WTC11 (cell line): ENCODE measurements around the gene SELENOH. TPM values are rescaled to one million over a fixed set of nuclear protein-coding genes. Genes with fewer than 3 reads are reported as not detected.
A peak's percentile ranks its signal among the peaks of the same experiment; 100 is the strongest.

Experiments
- ATAC-seq: fragments of 200-7000 bp; cut with Tn5 transposase; 2 replicates; pipeline ENCODE4 v1.10.0; 2021; ENCODE audit warnings: mild to moderate bottlenecking, moderate library complexity
- CTCF ChIA-PET: fragments of 300-600 bp; sonication (Branson Sonifier 250); formaldehyde crosslinking; loops from one replicate; lab custom pipeline; 2021; ENCODE audit warnings: antibody characterized with exemption; lab: Charles Lee
- POLR2A ChIA-PET: fragments of 350-600 bp; sonication (Branson Sonifier 250); formaldehyde crosslinking; loops from one replicate; lab custom pipeline; 2021; ENCODE audit warnings: antibody characterized with exemption; lab: Charles Lee
- DNase-seq: peaks from one replicate; pipeline ENCODE4 v3.0.0; 2021; ENCODE audit warnings: low spot score
- H3K27ac Mint-ChIP-seq: 2 replicates; pipeline ENCODE4 v1.8.0; 2021; ENCODE audit warnings: mixed read lengths
- H3K27me3 Mint-ChIP-seq: 2 replicates; pipeline ENCODE4 v1.8.0; 2021; ENCODE audit warnings: low read depth, mild to moderate bottlenecking, moderate library complexity, mixed read lengths
- H3K36me3 Mint-ChIP-seq: 2 replicates; pipeline ENCODE4 v1.8.0; 2021; ENCODE audit warnings: mixed read lengths
- H3K4me1 Mint-ChIP-seq: 2 replicates; pipeline ENCODE4 v1.8.0; 2022; ENCODE audit warnings: mixed read lengths
- H3K4me3 Mint-ChIP-seq: 2 replicates; pipeline ENCODE4 v1.8.0; 2021; ENCODE audit warnings: mild to moderate bottlenecking, moderate library complexity, mixed read lengths
- H3K9me3 Mint-ChIP-seq: 2 replicates; pipeline ENCODE4 v1.8.0; 2021; ENCODE audit warnings: mixed read lengths
- ATF2 ChIP-seq: sonication (generic); formaldehyde crosslinking; IDR thresholded peaks from 2 replicates; pipeline ENCODE4 v1.8.1; 2022; ENCODE audit warnings: low read depth, missing genetic modification reagents, borderline replicate concordance
- HMGXB4 ChIP-seq: sonication (generic); formaldehyde crosslinking; IDR thresholded peaks from 2 replicates; pipeline ENCODE4 v1.8.1; 2023; ENCODE audit warnings: mild to moderate bottlenecking, moderate library complexity, missing genetic modification reagents
- NR2C2 ChIP-seq: sonication (generic); formaldehyde crosslinking; IDR thresholded peaks from 2 replicates; pipeline ENCODE4 v1.8.0; 2022; ENCODE audit warnings: mild to moderate bottlenecking, missing genetic modification reagents
- SMAD3 ChIP-seq: sonication (generic); formaldehyde crosslinking; IDR thresholded peaks from 2 replicates; pipeline ENCODE4 v1.8.0; 2022; ENCODE audit warnings: missing genetic modification reagents, mild to moderate bottlenecking, borderline replicate concordance
- TEAD1 ChIP-seq: sonication (generic); formaldehyde crosslinking; IDR thresholded peaks from 2 replicates; pipeline ENCODE4 v1.8.0; 2022; ENCODE audit warnings: mild to moderate bottlenecking, missing genetic modification reagents
- ZBTB43 ChIP-seq: sonication (generic); formaldehyde crosslinking; IDR thresholded peaks from 2 replicates; pipeline ENCODE4 v1.8.1; 2023; ENCODE audit warnings: mild to moderate bottlenecking, missing genetic modification reagents
- ZMAT4 ChIP-seq: fragments of 250-450 bp; sonication (Bioruptor Pico); IDR thresholded peaks from 2 replicates; pipeline ENCODE4 v1.9.0; 2021; ENCODE audit warnings: mild to moderate bottlenecking
- ZNF219 ChIP-seq: sonication (generic); formaldehyde crosslinking; IDR thresholded peaks from 2 replicates; pipeline ENCODE4 v1.8.0; 2023; ENCODE audit warnings: missing genetic modification reagents, mild to moderate bottlenecking, borderline replicate concordance
- ZNF396 ChIP-seq: fragments of 250-450 bp; sonication (Bioruptor Pico); IDR thresholded peaks from 2 replicates; pipeline ENCODE4 v1.8.0; 2021; ENCODE audit warnings: mild to moderate bottlenecking, moderate library complexity, borderline replicate concordance
- total RNA-seq: library from RNA; stranded (reverse); gene quantifications from 3 replicates; pipeline ENCODE4 v1.2.3, GENCODE V29; 2021
- TF ChIP-seq, protein P1 (sequence below): fragments of 250-450 bp; sonication (Bioruptor Pico); IDR thresholded peaks from 2 replicates; pipeline ENCODE4 v2.1.2; 2022; ENCODE audit warnings: mild to moderate bottlenecking, moderate library complexity
- TF ChIP-seq, protein P2 (sequence below): sonication (generic); formaldehyde crosslinking; IDR thresholded peaks from 2 replicates; pipeline ENCODE4 v1.8.1; 2022; ENCODE audit warnings: low read depth, mild to moderate bottlenecking, moderate library complexity, missing genetic modification reagents, borderline replicate concordance
- TF ChIP-seq, protein P3 (sequence below): sonication (generic); formaldehyde crosslinking; conservative IDR thresholded peaks from 2 replicates; pipeline ENCODE4 v1.8.1; 2023; ENCODE audit warnings: mild to moderate bottlenecking, low read depth, missing genetic modification reagents, moderate library complexity
- TF ChIP-seq, protein P4 (sequence below): sonication (generic); formaldehyde crosslinking; IDR thresholded peaks from 2 replicates; pipeline ENCODE4 v1.8.1; 2023; ENCODE audit warnings: mild to moderate bottlenecking, missing genetic modification reagents

SELENOH gene
- total RNA-seq, 1 experiment from 2014 or later, result 251 TPM

DNA sequence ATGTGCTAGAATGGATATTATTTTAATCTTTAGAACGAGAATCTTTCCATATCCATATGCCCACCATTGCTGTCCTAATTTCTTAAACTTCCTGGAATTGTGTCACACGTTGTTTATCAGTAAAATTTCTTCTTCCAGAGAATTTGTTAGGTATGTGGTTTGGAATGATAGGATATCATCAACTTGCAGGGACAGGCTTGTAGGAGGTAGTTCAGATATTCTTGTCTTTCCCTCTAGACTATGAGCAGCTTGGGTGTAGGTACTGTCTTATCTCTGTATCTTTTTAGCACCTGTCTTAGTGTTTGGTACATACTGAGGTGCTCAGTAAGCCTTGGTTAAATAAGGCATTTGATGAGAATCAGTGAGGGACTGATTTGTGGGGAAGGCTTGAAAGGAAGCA lies 23.7 kb downstream of the SELENOH start:
- Mint-ChIP-seq H3K36me3 (peaks cover 26% of the 10 kb centered on the region), H3K9me3 (peaks cover 5% of the 10 kb centered on the region), H3K4me3 (peak overlapping the region; percentile 99), H3K27ac (peak overlapping the region; percentile 82), H3K27me3 (no peaks in the 10 kb centered on the region), H3K4me1 (peaks cover 49% of the 10 kb centered on the region)
- ChIA-PET CTCF (interaction anchor here (1.0 to 8.0 kb wide), 6 partner anchors 13 to 307 kb away, joined by 3 to 110 read pairs (median 12); partner anchors contain the start of genes BTBD18 and SELENOH), POLR2A (interaction anchor here (1.6 to 8.2 kb wide), 2 partner anchors 14 to 35 kb away, joined by 11 to 188 read pairs; no protein-coding TSS in a partner anchor)
- DNase-seq, result no peak
- TF ChIP-seq HMGXB4 (no peak), ZMAT4 (CRISPR knock-in tag) (no peak), ZBTB43 (CRISPR knock-in tag) (no peak), ZNF396 (no peak), TEAD1 (CRISPR knock-in tag) (no peak), ATF2 (CRISPR knock-in tag) (no peak), ZNF219 (no peak), NR2C2 (CRISPR knock-in tag) (no peak), SMAD3 (CRISPR knock-in tag) (no peak)
- TF ChIP-seq, protein P1, sequence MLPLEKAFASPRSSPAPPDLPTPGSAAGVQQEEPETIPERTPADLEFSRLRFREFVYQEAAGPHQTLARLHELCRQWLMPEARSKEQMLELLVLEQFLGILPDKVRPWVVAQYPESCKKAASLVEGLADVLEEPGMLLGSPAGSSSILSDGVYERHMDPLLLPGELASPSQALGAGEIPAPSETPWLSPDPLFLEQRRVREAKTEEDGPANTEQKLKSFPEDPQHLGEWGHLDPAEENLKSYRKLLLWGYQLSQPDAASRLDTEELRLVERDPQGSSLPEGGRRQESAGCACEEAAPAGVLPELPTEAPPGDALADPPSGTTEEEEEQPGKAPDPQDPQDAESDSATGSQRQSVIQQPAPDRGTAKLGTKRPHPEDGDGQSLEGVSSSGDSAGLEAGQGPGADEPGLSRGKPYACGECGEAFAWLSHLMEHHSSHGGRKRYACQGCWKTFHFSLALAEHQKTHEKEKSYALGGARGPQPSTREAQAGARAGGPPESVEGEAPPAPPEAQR, result no peak
- TF ChIP-seq, protein P2, sequence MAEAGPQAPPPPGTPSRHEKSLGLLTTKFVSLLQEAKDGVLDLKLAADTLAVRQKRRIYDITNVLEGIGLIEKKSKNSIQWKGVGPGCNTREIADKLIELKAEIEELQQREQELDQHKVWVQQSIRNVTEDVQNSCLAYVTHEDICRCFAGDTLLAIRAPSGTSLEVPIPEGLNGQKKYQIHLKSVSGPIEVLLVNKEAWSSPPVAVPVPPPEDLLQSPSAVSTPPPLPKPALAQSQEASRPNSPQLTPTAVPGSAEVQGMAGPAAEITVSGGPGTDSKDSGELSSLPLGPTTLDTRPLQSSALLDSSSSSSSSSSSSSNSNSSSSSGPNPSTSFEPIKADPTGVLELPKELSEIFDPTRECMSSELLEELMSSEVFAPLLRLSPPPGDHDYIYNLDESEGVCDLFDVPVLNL (CRISPR knock-in tag), result no peak
- TF ChIP-seq, protein P3, sequence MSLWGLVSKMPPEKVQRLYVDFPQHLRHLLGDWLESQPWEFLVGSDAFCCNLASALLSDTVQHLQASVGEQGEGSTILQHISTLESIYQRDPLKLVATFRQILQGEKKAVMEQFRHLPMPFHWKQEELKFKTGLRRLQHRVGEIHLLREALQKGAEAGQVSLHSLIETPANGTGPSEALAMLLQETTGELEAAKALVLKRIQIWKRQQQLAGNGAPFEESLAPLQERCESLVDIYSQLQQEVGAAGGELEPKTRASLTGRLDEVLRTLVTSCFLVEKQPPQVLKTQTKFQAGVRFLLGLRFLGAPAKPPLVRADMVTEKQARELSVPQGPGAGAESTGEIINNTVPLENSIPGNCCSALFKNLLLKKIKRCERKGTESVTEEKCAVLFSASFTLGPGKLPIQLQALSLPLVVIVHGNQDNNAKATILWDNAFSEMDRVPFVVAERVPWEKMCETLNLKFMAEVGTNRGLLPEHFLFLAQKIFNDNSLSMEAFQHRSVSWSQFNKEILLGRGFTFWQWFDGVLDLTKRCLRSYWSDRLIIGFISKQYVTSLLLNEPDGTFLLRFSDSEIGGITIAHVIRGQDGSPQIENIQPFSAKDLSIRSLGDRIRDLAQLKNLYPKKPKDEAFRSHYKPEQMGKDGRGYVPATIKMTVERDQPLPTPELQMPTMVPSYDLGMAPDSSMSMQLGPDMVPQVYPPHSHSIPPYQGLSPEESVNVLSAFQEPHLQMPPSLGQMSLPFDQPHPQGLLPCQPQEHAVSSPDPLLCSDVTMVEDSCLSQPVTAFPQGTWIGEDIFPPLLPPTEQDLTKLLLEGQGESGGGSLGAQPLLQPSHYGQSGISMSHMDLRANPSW (CRISPR knock-in tag), result no peak
- TF ChIP-seq, protein P4, sequence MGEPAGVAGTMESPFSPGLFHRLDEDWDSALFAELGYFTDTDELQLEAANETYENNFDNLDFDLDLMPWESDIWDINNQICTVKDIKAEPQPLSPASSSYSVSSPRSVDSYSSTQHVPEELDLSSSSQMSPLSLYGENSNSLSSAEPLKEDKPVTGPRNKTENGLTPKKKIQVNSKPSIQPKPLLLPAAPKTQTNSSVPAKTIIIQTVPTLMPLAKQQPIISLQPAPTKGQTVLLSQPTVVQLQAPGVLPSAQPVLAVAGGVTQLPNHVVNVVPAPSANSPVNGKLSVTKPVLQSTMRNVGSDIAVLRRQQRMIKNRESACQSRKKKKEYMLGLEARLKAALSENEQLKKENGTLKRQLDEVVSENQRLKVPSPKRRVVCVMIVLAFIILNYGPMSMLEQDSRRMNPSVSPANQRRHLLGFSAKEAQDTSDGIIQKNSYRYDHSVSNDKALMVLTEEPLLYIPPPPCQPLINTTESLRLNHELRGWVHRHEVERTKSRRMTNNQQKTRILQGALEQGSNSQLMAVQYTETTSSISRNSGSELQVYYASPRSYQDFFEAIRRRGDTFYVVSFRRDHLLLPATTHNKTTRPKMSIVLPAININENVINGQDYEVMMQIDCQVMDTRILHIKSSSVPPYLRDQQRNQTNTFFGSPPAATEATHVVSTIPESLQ, result no peak
- no peak for ATAC-seq
